ENCODE measurements around the gene TMEM106A.

DNA sequence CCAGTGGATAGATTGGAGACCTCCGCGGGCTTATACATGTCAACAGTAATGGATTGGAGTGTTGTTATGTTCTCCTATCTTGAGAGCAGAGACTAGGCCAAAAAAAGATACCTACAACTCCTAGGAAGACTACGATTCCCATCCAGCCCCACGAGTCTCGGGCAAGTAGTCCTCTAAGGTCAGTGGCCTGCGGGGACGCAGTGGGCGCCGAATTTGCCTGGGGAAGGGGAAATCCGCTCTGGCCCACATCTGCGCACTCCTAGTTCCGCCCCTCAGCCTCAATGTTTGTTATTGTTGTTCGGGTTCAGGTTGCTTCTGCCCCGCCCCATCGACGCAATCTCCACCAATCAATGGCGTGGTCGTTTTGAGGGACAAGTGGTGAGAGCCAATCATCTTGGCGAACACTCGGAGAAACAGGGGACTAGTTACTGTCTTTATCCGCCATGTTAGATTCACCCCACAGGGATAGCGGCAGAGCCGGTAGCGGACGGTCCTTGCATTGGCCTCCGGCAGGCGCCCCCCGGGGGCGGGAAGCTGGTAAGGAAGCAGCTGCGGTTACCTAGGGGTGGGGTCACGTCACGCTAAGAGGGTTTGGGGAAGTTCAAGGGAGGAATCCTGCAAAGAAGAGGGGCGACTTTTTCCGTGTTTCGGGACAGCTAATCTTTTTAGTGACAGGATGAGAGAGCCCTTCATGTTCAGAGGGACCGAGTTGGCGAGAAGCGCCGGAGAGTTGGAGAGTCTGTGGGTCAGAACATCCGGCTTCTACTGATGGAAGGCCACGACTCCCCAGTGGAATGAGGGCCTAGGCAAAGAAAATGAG lies 40.7 kb upstream of the TMEM106A start, which contains the start of gene NBR1:
- TF ChIP-seq NFE2 (IDR thresholded peaks at IDR 0.05; ENCODE audit: low read depth): no peak
- peak; percentile 94 for TF ChIP-seq ZBTB7A (IDR thresholded peaks at IDR 0.05; ENCODE audit: borderline replicate concordance, control insufficient read depth, low read depth, low read length)
- TF ChIP-seq CREB5 (CRISPR knock-in tag; IDR thresholded peaks at IDR 0.05): no peak
- TF ChIP-seq ZNF143 (CRISPR knock-in tag; IDR thresholded peaks at IDR 0.05): no peak
- TF ChIP-seq DPF2 (IDR thresholded peaks at IDR 0.05): no peak; the same call in 1 of the 2 replicates

Measured in K562 (cell line).